Measurements from ENCODE around the gene PADI2. TPM values are rescaled to one million over a fixed set of nuclear protein-coding genes. Genes with fewer than 3 reads are reported as not detected.

PADI2 gene
- total and polyA plus RNA-seq, 2 of the 8 experiments (the other 6 are each of a cell fraction or from before 2014, with no cell fraction given) = 1.6 to 7.5 TPM

DNA sequence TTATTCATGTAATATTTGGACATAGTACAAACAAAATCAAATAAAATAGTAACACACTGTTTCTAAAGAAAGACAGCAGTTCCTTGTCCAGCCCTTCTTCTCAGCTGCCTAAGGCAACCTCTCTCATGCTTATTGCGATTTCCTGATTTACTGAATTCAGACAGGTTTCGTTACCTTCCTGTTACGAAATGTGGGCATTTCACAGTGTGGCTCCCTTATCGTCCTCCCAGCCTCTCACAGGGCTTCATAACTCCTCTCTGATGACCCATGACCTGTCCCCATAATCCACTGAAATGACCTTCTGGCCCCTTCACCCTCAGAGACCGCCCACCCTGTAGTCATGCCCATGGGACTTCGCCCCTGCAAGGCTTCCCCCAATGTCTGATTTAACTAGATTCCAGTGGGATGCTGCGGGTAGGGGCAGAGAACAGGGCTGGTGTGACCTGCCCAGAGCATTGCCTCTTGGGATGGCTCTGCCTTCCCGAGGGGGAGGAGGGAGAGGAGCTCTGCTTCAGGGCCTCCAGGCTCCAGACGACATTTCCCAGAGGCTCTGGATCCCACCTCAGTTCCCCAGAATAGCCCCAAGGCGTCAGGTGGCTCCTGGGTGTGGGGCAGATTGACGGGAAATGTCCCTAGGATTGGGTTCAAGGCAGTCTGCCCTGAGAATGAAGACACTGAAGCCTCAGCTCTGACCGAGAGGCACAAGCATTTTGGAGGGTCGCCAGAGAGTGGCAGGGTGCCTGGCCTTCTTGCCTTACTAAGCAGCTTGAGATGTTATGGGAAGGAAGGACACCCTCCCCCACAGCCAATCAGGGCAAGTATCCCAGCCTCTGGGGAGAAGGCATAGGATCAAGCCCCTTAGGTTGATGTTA lies 20.6 kb downstream of the PADI2 start (continued):
- no peak for TF ChIP-seq FOSL1 (IDR thresholded peaks at IDR 0.05; ENCODE audit: insufficient read depth, low read depth, low read length)
- no peak for TF ChIP-seq BRCA1 (IDR thresholded peaks at IDR 0.05; ENCODE audit: low read depth, low read length)
